AG10803 (cell line): ENCODE data around the gene TTC3.
"Not testable (repeated sequence)": the region's sequence is repeated elsewhere in the genome, so short reads cannot be mapped to it uniquely, and the experiment has no call there.

Experiments used
- DNase-seq: peaks from one replicate; pipeline ENCODE4 v3.0.0; 2010; ENCODE audit warnings: low read depth
- H3K4me3 ChIP-seq: 2 replicates; pipeline ENCODE4 v1.5.1; 2011; ENCODE audit warnings: mild to moderate bottlenecking, low read length, control low read depth
- CTCF ChIP-seq: conservative IDR thresholded peaks from 2 replicates; pipeline ENCODE4 v1.5.1; 2011; ENCODE audit warnings: mild to moderate bottlenecking, low read length, control low read depth, inconsistent platforms

Gene TTC3, protein sequence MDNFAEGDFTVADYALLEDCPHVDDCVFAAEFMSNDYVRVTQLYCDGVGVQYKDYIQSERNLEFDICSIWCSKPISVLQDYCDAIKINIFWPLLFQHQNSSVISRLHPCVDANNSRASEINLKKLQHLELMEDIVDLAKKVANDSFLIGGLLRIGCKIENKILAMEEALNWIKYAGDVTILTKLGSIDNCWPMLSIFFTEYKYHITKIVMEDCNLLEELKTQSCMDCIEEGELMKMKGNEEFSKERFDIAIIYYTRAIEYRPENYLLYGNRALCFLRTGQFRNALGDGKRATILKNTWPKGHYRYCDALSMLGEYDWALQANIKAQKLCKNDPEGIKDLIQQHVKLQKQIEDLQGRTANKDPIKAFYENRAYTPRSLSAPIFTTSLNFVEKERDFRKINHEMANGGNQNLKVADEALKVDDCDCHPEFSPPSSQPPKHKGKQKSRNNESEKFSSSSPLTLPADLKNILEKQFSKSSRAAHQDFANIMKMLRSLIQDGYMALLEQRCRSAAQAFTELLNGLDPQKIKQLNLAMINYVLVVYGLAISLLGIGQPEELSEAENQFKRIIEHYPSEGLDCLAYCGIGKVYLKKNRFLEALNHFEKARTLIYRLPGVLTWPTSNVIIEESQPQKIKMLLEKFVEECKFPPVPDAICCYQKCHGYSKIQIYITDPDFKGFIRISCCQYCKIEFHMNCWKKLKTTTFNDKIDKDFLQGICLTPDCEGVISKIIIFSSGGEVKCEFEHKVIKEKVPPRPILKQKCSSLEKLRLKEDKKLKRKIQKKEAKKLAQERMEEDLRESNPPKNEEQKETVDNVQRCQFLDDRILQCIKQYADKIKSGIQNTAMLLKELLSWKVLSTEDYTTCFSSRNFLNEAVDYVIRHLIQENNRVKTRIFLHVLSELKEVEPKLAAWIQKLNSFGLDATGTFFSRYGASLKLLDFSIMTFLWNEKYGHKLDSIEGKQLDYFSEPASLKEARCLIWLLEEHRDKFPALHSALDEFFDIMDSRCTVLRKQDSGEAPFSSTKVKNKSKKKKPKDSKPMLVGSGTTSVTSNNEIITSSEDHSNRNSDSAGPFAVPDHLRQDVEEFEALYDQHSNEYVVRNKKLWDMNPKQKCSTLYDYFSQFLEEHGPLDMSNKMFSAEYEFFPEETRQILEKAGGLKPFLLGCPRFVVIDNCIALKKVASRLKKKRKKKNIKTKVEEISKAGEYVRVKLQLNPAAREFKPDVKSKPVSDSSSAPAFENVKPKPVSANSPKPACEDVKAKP (N-terminal part only)

GRCh38 chr21:37072988-37073416, at the start of gene TTC3, which contains the start of gene PIGP:
TTC3 (plus strand) TSS chr21:37073254; CDS start chr21:37087258, 14,004 bp downstream.
PIGP (minus strand) TSS chr21:37073071; CDS start chr21:37072515, 556 bp downstream.
- DNase-seq: peak; percentile 92
- no peak for TF ChIP-seq CTCF
- peak within 1 kb of the TSS; percentile 89 for H3K4me3 ChIP-seq

DNA sequence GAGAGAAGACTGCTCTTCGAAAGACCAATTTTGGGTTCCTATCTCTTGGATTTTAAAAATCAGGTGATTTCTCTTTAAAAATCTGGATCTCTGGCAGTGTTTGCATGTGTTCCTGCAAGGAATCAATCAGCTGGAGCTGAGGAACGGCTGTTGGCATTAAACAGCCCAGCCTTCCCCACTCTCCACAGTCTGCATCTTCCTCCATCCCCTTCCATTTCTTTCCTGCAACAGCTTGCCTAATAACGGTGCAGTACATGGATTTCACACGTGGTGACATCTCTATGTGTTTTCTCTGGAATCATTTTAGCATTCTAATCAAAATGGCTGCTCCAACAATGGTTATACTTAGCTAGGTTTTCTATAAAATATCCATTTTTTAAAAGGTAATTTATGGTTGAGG, 46.6 kb upstream of the TTC3 start:
- TF ChIP-seq CTCF: no peak
- no peak overlapping the region for H3K4me3 ChIP-seq
- DNase-seq: no peak

DNA sequence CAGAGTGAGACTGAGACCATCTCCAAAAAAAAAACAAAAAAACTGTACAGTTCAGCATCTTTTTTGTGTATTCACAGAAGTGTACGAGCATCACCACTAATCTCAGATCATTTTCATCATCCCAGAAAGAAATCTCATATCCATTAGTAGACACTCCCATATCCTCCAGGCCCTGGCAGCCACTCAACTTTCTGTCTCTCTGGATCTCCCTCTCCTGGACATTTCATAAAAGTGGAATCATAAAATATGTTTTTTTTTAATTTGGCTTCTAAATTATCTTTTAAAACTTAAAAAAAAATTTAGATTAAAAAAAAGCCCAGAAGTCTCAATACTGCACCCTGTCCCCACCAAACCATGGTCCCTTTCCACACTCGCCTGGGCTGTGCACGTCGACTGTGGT, 44.5 kb upstream of the TTC3 start:
- no peak; the same call in 1 of the 2 replicates for TF ChIP-seq CTCF
- H3K4me3 ChIP-seq: no peak overlapping the region
- DNase-seq: no peak

- no peak overlapping the region for H3K4me3 ChIP-seq
- no peak for DNase-seq
- TF ChIP-seq CTCF: no peak
These were observed 42.2 kb upstream of the TTC3 start for GRCh38 chr21:37030864-37031263.

GRCh38 chr21:37032293-37032692, 40.8 kb upstream of the TTC3 start:
- TF ChIP-seq CTCF: no peak
- no peak for DNase-seq
- no peak overlapping the region for H3K4me3 ChIP-seq

GRCh38 chr21:37032877-37033471, 40.1 kb upstream of the TTC3 start:
- peak; percentile 51 for DNase-seq
- H3K4me3 ChIP-seq: no peak overlapping the region

GRCh38 chr21:37034394-37034793, 38.7 kb upstream of the TTC3 start:
- not testable (repeated sequence) for DNase-seq, H3K4me3 ChIP-seq

More at GRCh38 chr21:37032877-37033471, 40.1 kb upstream of the TTC3 start:
- TF ChIP-seq CTCF: no peak
